Progenitor cell of endocrine pancreas (in vitro differentiated cells): ENCODE results near the gene PHF5A. TPM values are rescaled to one million over a fixed set of nuclear protein-coding genes. Genes with fewer than 3 reads are reported as not detected.
"Not testable (repeated sequence)": the region's sequence is repeated elsewhere in the genome, so short reads cannot be mapped to it uniquely, and the experiment has no call there.

Source experiments
- DNase-seq: peaks from one replicate; pipeline ENCODE4 v3.0.0; 2021; ENCODE audit warnings: low spot score; ENCODE audit not compliant: unreplicated experiment
- H3K27ac Mint-ChIP-seq: 2 replicates; pipeline ENCODE4 v1.8.0; 2021; ENCODE audit warnings: mild to moderate bottlenecking, moderate library complexity, mixed read lengths
- H3K27me3 Mint-ChIP-seq: 2 replicates; pipeline ENCODE4 v1.8.0; 2021; ENCODE audit warnings: mixed read lengths
- H3K36me3 Mint-ChIP-seq: 2 replicates; pipeline ENCODE4 v1.8.0; 2022; ENCODE audit warnings: mixed read lengths; ENCODE audit not compliant: insufficient read depth
- H3K4me1 Mint-ChIP-seq: 2 replicates; pipeline ENCODE4 v1.8.0; 2021; ENCODE audit warnings: low read depth, mixed read lengths
- H3K4me3 Mint-ChIP-seq: 2 replicates; pipeline ENCODE4 v1.8.0; 2021; ENCODE audit warnings: low read depth, mild to moderate bottlenecking, moderate library complexity, mixed read lengths
- H3K9me3 Mint-ChIP-seq: 2 replicates; pipeline ENCODE4 v1.8.0; 2021; ENCODE audit warnings: low read depth, mixed read lengths
- total RNA-seq: library from RNA; stranded (reverse); gene quantifications from 2 replicates; pipeline ENCODE4 v1.2.1, GENCODE V29; 2021
- TF ChIP-seq, protein P1 (sequence below): fragments of 200-600 bp; sonication (generic); IDR thresholded peaks from one replicate; pipeline ENCODE4 v1.5.0; 2021; ENCODE audit warnings: antibody characterized with exemption, mild to moderate bottlenecking; ENCODE audit not compliant: unreplicated experiment

The PHF5A gene
- total RNA-seq, 1 donor from 2014 or later, result 52.9 TPM

DNA sequence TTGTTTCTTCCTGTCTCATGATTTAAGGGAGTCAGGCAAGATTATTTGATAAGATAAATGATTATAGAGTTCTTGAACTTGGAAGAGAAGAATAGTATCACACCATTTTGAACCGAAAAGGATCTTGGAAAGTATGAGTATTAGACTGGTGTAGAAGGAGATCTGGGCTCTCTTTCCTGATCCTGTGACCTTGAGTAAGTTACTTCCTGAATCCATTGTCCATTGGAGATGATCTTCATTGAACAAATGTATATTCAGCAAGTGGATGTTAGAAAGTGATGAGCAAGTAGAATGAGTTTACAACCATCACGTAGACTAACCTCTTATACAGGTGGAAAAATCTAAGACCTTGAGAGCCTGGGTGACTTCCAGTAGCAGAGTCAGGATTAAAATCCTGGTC is 2.4 kb upstream of the PHF5A start:
- DNase-seq, result no peak
- TF ChIP-seq, protein P1, sequence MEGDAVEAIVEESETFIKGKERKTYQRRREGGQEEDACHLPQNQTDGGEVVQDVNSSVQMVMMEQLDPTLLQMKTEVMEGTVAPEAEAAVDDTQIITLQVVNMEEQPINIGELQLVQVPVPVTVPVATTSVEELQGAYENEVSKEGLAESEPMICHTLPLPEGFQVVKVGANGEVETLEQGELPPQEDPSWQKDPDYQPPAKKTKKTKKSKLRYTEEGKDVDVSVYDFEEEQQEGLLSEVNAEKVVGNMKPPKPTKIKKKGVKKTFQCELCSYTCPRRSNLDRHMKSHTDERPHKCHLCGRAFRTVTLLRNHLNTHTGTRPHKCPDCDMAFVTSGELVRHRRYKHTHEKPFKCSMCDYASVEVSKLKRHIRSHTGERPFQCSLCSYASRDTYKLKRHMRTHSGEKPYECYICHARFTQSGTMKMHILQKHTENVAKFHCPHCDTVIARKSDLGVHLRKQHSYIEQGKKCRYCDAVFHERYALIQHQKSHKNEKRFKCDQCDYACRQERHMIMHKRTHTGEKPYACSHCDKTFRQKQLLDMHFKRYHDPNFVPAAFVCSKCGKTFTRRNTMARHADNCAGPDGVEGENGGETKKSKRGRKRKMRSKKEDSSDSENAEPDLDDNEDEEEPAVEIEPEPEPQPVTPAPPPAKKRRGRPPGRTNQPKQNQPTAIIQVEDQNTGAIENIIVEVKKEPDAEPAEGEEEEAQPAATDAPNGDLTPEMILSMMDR, result no peak
- Mint-ChIP-seq H3K4me3 (peak overlapping the region; percentile 95), H3K9me3 (no peaks in the 10 kb centered on the region), H3K27ac (peak overlapping the region; percentile 52), H3K36me3 (peaks cover 5% of the 10 kb centered on the region), H3K27me3 (no peaks in the 10 kb centered on the region), H3K4me1 (peaks cover 24% of the 10 kb centered on the region)

DNA sequence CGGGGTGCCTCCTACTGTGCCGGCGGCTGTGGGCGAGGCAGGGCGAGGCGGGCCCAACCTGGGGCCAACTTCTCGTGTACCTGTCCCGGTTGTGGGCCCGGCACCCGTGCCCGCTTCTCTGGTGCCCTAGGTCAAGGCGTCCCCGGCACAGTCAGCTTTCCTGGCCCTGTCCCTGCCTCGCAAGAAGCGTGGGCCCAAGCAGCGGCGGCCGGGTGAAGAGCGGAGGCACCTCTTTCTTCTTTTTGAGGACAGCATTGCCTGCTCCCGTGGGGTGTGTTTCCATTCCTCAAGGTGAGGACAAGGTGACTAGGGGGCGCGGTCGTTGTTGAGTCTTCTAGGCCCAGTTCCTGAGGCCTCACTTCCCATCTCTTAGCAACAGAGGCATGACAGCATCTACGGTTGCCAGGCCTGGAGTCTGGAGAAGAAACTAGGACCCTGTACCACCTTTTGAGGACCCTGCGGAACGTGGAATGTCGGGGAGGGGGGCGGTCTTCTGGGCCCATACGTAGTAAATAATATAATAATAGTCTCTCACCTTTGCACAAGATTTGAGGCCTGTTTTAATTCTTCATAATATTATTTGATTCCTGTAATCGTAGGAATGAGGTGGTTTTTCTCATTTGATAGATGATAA is 843 bp upstream of the PHF5A start:
- no peak for DNase-seq
- H3K4me1 Mint-ChIP-seq, result peaks cover 24% of the 10 kb centered on the region
- H3K27me3 Mint-ChIP-seq, result no peaks in the 10 kb centered on the region
- H3K4me3 Mint-ChIP-seq, result peak overlapping the region; percentile 95
- TF ChIP-seq, protein P1, result no peak
- peak overlapping the region; percentile 100 for H3K27ac Mint-ChIP-seq
- peaks cover 10% of the 10 kb centered on the region for H3K36me3 Mint-ChIP-seq
- no peaks in the 10 kb centered on the region for H3K9me3 Mint-ChIP-seq

DNA sequence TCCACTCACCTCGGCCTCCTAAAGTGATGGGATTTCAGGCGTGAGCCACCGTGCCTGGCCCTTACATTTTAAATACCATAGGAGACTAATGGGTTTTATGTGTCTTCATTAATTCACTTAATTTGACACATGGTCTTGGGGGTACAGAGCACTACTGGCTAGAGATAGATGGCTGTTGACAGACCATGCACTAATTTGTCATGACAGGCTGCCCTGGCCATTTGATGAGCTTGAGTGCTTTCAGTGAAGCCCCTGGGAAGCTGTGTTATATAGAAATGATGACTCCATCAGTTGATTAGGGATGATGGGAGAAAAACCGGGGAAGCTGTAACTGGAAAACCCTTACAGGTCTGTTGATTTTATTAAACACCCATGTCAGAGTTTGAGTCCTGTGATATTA is 6.6 kb downstream of the PHF5A start:
- Mint-ChIP-seq H3K4me3 (no peak overlapping the region), H3K27me3 (no peaks in the 10 kb centered on the region), H3K4me1 (no peaks in the 10 kb centered on the region), H3K36me3 (peaks cover 22% of the 10 kb centered on the region), H3K9me3 (no peaks in the 10 kb centered on the region), H3K27ac (peak overlapping the region; percentile 20)
- no peak for DNase-seq
- TF ChIP-seq, protein P1, result no peak

DNA sequence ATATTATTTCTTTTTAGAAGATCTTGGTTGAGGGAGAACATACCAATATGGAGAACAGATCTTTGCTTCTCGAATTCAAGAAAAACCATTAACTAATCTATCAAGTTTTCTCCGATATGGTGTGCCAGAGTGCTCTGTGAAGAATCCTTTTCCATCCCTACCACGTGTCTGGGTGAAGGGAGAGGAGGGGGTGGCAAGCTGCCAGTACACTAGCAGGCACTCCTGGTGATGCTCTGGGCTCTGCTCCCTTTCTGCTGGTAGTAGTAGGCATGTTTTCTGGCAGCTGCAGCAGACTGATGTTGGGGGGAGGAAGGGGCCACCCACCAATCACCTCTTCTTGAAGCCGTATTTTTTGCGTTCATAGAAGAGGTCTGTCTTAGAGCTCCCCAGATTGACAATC is 8.4 kb downstream of the PHF5A start:
- not testable (repeated sequence) for H3K4me3 Mint-ChIP-seq, H3K27me3 Mint-ChIP-seq, H3K4me1 Mint-ChIP-seq, DNase-seq, H3K9me3 Mint-ChIP-seq, H3K27ac Mint-ChIP-seq
- peaks cover 22% of the 10 kb centered on the region for H3K36me3 Mint-ChIP-seq

DNA sequence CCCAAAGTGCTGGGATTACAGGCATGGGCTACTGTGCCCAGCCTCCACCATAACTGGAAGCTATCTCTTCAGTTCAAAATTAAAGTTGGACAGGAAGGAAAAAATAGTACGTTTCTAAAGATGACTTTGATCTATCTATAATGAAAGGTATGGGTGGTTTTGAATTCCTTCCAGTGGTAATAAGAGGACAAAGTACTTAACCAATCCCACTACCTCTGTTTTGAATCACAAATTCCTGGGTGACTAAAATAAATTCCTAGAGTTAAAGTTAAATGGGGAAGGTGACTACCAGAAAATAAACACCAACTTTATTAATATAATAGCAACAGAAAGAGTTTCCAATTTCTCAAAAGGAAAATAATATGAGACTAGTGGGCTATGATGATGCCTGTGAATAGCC is 9.1 kb downstream of the PHF5A start:
- TF ChIP-seq, protein P1, result no peak
- no peak overlapping the region for H3K27ac Mint-ChIP-seq
- H3K4me3 Mint-ChIP-seq, result no peak overlapping the region
- H3K9me3 Mint-ChIP-seq, result no peaks in the 10 kb centered on the region
- H3K4me1 Mint-ChIP-seq, result no peaks in the 10 kb centered on the region
- H3K27me3 Mint-ChIP-seq, result no peaks in the 10 kb centered on the region
- no peak for DNase-seq
- H3K36me3 Mint-ChIP-seq, result peaks cover 18% of the 10 kb centered on the region

DNA sequence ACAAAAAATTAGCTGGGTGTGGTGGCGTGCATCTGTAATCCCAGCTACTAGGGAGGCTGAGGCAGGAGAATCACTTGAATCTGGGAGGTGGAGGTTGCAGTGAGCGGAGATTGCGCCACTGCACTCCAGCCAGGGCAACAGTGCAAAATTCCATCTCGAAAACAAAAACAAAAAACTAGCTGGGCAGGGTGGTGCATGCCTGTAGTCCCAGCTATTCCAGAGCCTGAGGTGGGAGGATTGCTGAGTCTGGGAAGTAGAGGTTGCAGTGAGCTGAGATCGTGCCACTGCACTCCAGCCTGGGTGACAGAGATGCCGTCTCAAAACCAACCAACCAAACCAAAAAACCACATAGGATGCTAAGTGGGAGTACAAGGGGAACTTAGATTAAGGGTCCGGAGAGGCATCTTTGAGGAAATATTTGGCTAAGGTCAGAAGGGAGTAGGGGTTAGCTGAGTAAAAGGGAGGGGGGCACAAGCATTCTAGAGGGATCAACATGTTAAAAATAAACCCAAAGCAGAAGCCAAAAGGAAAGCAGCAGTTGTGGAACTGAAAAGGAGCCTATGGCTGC is 10.2 kb downstream of the PHF5A start:
- no peak for DNase-seq
- TF ChIP-seq, protein P1, result no peak
- no peaks in the 10 kb centered on the region for H3K27me3 Mint-ChIP-seq
- H3K4me3 Mint-ChIP-seq, result no peak overlapping the region
- H3K36me3 Mint-ChIP-seq, result peaks cover 14% of the 10 kb centered on the region
- H3K27ac Mint-ChIP-seq, result no peak overlapping the region
- H3K4me1 Mint-ChIP-seq, result peaks cover 2% of the 10 kb centered on the region
- no peaks in the 10 kb centered on the region for H3K9me3 Mint-ChIP-seq
